Renal pelvis (tissue), 4 donors: Measurements from ENCODE around the gene RAD51B. TPM values are rescaled to one million over a fixed set of nuclear protein-coding genes. Genes with fewer than 3 reads are reported as not detected.

ENCODE experiments used
- DNase-seq: peaks from one replicate; pipeline ENCODE4 v3.0.0-alpha.2; 2013
- polyA plus RNA-seq, 3 donors: library from polyadenylated mRNA; unstranded; fragments of 120-200 nt; gene quantifications; one replicate each; pipeline ENCODE4 v1.2.1, GENCODE V29; 2013; ENCODE audit not compliant: insufficient read length in 3 of 3

RAD51B gene
- polyA plus RNA-seq, 3 donors: 9.8 to 11.0 (median 9.8) TPM

DNA sequence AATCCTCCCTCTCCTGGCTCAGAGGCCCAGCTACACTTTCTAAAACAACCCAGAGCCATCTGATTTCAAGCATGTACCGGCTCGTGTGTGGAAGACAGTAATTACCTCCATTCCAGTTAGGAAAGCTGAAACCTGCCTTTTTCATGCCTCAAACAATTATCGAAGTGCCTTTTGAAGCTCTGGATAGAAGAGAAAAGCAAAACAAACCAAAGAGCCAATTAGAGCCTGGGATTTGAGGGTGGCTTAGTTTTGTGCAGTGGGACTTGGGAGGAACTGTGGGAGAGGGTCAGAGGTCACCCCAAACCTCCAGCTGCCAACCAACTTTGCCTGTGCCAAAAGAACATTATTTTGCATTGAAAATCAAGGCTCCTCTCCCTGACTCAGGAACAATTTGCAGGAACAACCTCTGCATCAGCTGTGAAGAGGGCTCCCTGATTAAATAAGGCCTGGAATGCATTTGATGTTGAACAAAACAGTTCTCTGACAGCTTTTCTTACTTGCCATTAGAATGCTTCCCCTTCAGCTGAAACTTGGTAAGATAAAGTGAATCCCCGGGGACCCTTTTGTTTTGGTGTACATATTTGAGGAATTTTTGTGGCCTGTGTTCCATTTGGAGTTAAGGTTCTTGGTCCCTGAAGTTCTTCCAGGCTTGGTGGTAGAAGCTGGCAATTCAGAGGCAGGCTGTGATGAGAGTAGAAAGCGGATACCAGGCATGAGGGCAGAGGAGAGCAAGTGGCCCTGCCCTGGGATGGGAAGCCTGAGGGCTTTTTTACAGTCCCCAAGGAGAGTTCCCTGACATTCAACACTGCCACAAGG is 703.1 kb downstream of the RAD51B start:
- DNase-seq: no peak

DNA sequence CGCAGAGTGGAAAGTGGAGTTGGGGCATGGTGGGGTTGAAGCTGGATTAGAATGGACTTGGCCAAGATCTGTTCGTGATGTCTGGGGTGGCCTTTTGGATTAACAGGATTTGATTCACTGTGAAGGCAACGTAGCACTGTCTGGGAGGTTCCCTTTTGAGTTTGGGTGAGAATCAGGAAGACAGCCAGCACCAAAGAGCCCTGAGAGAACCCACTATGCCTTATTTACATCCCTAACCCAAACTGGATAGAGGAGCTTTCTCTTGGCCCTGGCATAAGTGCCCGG is 703.7 kb downstream of the RAD51B start:
- DNase-seq: no peak

DNA sequence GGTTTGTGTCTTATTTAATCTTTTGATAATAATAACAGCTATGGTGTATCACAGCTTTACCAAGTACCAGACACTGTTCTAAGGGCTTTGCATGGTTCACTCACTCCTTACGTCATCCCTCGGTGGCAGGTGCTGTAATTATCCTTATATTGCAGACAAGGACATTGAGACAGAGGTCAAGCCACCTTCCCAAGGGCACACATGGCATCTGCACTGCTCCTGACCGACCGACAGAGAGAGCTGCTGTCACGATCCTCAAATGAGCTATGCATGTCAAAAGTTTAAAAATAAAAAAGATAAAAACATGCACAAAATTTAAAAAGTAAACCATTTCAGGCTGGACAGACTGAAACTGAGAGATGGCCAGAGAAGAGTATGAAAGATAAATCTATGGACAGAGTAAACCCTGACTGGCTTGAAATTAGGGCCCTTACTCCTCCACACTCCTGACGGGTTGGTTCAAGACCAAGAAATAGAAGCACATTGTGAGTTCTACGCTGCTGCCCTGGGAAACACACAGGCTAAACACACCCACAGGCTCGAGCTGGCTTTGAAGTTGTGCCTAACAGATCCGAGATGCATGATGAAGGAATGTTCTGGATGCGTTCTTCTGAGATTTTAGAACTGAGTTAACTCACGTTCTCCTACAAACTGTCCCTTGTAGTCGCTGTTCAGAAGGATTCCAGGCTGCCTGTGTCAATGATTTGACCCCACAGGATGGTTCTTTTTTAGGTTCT is 704.6 kb downstream of the RAD51B start:
- DNase-seq: no peak

DNA sequence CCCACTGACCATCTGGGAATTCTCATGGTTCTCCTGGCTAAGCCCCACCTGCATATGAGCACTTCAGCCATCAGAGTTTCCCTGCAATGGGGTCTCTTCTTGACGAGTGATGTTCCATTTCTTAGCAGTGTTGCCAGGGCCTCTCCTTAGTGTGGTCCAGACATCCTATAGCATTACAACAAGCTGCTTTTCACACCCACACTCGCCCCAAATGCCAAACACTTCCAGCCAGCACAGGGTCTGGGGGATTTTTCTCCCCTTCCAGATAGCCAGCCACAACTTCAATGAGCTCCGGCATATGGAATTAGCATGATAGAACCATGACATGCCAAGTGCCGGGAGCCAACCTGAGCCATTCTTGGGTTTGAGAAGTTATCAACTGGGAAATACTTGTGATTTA is 705.9 kb downstream of the RAD51B start:
- DNase-seq: no peak

DNA sequence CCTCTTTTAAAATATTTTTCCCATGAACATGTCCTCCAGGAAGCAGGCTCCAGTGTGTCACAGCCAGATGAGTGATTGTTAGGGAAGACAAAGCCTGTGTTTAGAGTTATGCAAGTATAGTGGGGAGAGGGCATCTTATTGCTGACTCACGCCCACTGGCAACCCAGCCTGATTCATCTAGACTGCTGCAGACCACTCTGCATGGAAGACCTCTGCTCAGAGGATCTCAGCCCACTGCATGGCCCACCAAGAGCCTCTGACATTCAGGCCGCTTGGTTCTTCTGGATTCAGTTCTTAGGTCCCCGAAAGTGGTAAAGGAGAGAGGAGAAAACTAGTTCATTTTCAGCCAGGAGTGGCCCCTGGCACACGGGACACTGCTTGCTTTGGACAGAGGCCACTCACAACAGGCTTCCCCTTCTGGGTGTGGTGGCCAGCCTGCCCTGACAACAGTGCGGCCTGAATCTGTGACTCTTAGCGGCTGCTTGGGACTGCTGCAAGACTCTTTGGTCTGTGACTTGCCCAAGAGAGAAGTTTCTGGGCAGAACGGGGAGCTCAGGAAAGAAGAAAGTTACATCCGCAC is 707.0 kb downstream of the RAD51B start:
- no peak for DNase-seq

DNA sequence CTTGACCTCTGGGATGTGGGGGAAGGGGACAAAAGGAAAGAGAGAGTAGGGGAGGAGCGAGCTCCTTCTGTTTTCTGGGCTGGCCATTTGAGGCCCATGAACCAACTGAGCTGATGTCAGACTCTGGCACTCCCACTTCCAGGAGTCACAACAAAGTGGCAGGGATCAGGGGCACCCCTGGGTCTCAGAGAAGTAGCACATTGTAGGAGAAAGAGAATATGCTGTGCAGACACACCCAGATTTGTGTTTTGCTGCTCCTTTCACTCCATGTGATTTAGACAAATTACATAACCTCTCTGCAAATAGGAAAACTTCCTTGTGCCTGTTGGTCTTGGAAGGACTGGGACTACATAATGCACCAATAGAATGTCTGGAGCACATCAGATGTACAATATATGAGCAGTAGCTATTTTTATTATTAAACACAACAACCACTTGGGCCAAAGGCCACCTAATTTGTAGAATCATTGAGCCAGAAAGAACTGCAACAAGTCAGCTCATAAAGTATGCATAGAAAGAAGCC is 707.8 kb downstream of the RAD51B start:
- no peak for DNase-seq

DNA sequence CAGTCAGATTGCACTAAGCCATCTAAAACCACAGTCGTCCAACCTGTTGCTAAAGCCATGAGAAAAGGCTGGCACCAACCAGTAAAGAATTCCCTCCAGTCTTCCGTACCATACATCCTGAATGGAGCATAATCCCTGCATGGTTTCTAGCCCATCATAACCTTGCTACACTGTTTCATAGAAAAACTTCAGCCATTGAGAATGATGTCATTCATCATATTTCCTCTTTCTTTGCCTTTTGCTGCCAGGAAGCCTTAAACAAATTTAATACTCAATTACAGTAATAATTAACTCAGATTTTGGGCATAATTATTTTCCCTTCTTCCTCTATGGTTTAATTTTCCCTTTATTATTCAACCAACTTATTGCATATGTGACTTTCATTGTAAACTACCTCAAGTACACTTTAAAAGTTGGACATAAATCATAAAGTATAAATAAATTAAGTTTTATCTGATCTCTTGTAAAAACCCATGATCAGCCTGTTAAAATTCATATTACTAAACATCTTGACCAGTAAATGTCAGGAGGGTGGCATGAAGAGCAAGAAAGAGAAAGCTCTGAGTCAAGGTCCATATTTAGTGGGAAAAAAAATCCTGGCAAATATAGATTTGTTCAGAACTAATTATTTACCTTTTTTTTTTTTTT is 708.6 kb downstream of the RAD51B start:
- no peak for DNase-seq

DNA sequence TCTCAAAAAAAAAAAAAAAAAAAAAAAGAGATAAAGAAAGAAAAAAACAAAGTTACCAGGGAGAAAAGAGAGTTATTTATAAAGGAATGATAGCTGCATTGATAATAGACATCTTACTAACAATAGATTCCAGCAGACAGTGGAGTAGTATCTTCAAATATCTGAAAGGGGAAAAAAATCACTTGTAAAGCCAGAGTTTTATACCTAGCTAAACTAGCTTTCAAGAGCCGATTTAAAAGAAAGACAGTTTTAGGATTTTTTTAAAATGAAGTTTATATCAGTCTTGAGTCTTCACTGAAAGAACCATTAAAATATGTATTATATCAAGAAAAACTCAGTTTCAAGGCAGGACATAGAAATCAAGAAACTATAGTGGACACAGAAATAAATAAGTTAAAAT is 710.9 kb downstream of the RAD51B start:
- no peak for DNase-seq

DNA sequence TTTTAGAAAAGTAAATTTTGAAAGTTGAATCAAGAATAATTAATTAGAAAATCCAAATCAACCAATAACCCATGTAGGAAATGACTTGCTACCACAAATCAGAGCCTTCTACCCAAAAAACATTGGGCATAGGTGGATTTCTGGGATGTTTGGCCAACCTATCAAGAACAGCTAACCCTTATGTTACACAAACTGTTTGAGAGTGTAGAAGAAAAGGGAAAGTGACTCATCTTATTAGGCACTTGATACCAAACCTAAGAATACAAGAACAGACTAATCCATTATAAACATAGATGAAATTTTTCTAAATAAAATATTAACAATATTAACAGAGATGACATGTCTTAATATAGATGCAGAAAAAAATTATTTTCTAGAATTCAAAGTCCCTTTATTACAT is 712.9 kb downstream of the RAD51B start:
- DNase-seq: no peak

DNA sequence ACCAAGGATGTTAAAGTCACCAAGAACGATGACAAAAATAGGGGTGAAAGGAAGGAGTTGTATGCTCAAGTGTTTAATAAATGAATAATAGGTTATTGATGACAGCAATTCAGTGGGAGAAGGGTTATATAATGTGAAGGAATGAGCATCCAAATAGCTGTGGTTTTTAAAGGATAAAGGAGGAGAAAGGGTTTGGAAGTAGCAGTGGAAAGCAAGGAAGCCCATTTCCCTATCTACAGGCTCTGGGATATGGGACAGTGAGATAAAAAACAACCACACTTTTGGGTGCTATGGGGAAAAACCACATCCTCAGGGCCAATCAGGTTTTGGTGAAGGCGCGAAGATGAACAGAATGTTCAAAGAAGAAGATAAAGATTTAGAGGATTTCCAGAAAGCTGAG is 714.7 kb downstream of the RAD51B start:
- no peak for DNase-seq

DNA sequence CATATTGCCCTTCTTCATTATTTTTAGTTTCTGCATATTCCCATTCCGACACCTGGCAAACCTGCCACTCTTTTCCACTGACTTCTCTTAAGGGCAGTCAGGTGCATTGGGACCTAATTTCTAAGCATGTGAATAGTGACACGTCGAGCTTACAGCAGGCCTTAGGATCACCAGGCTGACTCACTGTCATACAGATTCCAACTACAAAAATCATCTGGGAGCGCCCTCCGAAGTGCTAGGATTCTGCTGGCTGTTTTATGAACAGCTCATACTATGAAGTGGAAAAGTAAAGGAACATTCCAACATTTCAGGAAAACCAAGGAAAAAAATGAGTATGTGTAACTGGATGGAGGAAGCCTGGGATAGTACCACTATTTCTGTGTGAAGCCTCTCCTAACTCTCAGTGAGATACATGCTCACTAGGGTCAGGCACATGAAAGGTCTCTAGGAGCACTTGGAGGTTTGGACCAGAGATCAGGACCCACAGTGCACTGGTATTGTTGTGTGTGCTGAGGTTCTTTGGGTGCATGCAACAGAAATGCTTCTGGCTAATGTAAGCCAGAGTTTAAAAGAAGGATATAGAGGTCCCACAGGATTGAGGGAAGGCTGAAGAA is 715.9 kb downstream of the RAD51B start:
- no peak for DNase-seq

DNA sequence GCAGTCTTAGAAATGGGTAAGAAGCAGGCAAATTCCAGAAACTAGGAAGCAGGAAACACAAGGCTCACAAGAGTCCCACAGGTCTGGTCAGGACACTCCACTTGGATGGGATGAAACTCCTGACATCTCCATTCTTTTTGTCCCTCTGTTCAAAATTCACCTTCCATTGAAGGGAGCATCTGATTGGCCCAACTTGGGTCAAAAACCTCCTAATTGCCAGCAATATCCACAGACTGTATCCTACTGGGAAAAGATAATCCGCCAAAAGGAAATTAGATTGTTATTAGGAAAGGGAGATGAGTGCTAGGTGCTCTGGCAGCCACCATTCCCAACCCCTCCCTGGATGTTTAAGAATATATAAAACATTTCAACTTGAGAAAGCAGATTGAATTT is 716.4 kb downstream of the RAD51B start:
- DNase-seq: no peak

DNA sequence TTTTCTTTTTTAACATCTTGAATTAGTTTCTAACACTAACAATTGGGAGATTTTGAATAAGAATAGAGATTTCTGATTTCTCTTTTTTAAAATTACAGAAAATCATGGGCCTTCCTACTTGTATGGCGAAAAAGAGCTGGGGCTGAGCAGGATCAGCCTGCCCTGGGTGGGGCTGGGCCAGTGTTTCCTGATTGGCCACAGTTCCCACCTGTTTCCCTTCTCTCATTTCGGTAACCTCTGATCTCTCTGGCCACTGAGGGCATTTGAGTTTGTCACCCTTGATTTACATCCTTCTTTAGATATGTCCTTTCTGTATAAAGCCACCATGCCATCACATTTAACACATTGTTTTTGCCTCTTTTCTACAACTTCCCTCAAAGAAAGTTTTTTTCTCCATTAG is 719.1 kb downstream of the RAD51B start:
- no peak for DNase-seq

DNA sequence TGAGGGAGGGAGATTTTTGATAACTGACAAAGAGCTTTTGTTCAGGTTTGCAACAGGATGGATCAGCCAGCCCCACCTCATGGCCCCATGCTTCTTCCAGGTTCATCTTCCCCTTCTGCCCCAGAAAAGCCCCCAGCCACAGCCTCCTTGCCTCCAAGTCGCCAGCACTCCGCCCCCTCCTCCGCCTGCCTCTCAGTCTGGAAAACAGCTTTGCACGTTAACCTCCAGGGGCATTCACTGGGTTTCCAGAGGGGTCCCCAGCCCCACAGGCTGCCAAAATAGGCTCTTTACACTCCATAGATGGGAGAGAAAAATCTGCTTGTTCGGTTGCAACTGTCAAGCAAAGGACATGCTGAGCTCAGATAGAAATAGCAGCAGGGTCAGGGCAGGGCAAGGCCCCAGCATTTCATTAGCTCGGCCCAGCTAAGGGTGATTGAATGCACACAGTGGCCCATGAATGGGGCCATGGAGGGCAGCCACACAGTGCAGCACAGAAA is 719.7 kb downstream of the RAD51B start:
- DNase-seq: no peak

DNA sequence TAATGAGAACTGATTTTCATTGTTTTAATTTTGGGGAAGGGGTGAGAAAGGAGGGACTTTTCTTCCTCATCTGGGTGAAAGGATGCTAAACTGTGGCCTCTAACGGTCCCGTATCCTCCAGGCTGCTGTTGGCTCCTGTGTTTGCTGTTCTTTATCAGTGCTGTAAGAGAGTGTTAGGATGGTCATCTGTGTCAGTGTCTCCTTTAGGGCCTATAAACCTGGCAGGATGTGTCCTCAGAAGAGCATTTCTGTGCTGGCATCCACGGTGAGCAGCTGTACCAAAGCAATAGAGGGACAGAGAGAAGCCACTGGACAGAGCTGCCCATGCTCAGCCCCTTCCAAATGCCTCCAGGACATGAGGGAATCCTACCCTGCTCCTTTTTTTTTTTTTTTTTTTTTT is 720.2 kb downstream of the RAD51B start:
- no peak for DNase-seq

DNA sequence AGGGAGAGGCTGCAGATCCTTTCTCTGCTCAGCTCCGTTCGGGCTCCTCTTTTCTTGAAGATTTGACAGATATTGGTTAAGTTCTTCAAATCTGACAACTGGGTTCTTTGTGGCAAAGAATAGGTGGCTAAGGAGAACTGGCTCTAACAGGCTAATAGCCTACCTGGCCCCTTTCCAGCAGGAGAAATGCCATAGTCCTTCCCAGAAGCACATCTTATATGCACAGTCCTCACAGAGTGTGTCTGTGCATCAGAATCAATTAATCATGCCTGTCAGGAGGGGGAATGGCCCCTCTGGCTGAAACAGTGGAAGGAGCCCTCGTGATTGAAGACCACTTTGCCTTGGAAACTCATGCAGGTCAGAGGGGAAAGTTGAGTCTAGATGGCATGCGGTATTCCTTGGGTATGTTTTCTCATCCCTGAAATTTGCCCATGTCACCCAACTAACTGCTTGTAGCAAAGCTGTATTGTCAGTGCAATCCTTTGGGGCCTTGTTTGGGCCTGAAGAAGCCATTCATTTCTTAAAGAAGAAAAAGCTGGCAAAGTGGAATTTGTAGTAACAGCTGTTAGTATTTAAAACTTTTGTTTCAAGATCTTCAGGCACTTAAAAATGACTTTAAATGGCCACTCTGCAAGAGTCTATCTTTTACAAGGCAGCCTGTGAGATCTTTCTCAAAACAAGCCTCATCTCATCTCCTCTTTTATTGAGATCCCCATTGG is 721.8 kb downstream of the RAD51B start:
- DNase-seq: no peak

DNA sequence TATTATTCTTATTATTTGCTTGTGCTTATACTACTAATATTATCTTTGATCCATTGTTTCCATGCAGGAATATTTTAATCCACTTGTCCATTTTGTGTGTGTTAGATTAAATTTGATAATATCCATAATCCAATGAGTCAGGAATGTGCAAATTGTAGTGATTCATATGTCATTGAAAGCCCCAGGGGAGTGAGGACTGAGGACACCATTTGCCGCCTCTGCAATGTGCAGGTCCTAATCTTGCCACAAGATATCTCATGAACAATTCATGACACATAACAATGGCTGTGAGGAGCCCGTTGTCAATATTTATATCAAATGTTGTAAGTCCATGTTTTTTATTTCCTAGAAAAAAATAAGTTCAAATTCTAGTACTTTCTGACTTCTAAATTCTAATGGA is 722.8 kb downstream of the RAD51B start:
- DNase-seq: no peak

DNA sequence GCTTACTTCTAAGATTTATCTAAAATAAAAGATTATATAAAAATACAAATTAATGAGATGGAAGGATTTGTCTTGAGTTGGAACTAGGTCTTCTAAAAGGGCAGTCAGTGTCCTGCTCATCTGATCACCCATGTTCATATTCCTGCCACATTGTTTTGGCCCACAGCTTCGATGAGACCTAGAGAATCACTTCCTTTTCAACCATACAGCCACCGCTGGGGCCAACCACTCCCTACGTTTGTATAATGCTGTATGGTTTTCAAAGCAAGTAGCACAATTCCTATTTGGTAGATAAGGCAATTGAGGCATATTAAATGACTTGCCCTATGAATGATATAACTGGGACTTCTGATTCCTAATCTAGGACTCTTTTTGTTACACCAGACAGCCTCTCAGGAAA is 723.9 kb downstream of the RAD51B start:
- DNase-seq: no peak

DNA sequence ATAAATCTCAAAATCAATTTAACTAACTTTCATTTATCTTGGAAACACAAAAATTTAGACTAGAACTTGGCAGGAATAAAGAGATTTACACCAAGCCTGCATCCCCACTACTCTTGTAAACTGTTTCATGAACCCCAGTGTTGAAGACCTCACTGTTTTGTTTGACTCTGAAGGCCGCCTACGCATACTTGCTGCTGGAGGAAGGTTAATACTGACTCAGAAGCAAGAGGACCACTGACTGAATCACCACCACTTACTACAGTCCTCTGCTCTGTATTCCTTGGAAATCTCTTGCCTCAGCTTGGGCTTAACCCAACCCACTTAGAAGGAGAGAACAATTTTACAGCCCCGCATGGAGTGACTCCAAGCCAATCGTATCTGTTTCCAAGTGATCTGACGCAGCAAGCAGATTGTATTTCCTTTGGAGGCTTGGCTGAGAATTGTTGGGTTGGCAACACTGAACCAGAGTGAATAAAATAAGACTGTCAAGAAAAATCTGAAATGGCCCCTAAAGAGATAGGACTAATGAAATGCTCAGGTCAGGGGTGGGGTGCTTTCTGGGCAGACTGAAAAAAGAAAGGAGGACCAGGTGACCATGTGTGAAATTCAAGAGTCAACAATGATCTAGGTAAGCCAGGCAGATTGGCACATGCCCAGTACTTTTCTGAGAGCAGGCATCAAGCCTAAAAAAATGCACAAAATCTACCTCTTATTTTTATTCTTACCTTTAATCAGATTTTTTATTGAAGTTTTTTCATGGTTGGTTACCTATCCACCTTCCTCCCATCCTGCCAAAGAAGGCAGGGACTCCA is 724.7 kb downstream of the RAD51B start:
- no peak for DNase-seq

DNA sequence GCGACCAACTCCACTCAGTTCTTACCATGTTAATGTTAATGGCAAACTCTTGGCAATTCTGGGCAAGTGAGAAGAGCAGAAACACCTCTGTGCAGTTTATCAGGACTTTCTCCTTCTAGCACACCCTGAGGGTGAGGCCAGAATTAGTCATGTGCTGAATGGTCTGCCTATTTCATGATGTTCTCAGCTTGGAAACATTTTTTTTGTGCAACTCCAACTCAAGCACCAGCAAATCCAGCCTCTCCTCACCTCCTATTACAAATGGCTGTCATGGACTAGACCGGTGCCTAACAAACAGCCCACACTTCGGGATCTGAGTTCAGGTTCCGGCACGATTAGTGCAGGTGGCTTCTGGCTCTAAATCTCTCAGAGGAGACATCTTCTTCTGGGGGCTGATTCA is 727.3 kb downstream of the RAD51B start:
- no peak for DNase-seq
